Suprapubic skin (tissue), 4 donors: ENCODE results near the gene NMRK1.

Experiments used
- CTCF ChIP-seq, 2 donors: fragments of 200-600 bp in 1 of 2; fragments of 450-650 bp in 1 of 2; sonication (generic) in 1 of 2; IDR thresholded peaks; one replicate each; pipeline ENCODE4 v1.5.1; 2016 to 2019; ENCODE audit warnings: antibody characterized with exemption in 2 of 2, mild to moderate bottlenecking in 1 of 2, moderate library complexity in 1 of 2
- EP300 ChIP-seq: sonication (generic); formaldehyde crosslinking; IDR thresholded peaks from one replicate; pipeline ENCODE4 v1.6.1; 2017; ENCODE audit warnings: antibody characterized with exemption
- POLR2A ChIP-seq, 2 donors: fragments of 450-650 bp; IDR thresholded peaks; one replicate each; pipeline ENCODE4 v1.6.1; 2017; ENCODE audit warnings: antibody characterized with exemption in 2 of 2, mild to moderate bottlenecking in 2 of 2, moderate library complexity in 2 of 2
- POLR2AphosphoS5 ChIP-seq, 3 donors: sonication (generic); formaldehyde crosslinking; IDR thresholded peaks; one replicate each; pipeline ENCODE4 v1.6.1; 2017; ENCODE audit warnings: antibody characterized with exemption in 3 of 3

GRCh38 chr9:75033791-75034473 lies 54.0 kb downstream of the NMRK1 start:
- TF ChIP-seq CTCF (IDR thresholded peaks at IDR 0.05) (no peak), POLR2A (IDR thresholded peaks at IDR 0.05) (no peak), POLR2AphosphoS5 (IDR thresholded peaks at IDR 0.05) (no peak), EP300 (no peak)
